ENCODE measurements around the gene ADAMTS4.
A peak's percentile ranks its signal among the peaks of the same experiment; 100 is the strongest.

The ADAMTS4 gene

DNA sequence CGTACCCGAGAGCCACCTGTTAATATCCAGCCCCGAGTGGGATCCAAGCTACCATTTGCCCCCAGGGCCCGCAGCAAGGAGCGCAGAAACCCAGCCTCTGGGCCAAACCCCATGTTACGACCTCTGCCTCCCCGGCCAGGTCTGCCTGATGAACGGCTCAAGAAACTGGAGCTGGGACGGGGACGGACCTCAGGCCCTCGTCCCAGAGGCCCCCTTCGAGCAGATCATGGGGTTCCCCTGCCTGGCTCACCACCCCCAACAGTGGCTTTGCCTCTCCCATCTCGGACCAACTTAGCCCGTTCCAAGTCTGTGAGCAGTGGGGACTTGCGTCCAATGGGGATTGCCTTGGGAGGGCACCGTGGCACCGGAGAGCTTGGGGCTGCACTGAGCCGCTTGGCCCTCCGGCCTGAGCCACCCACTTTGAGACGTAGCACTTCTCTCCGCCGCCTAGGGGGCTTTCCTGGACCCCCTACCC, 38.1 kb downstream of the ADAMTS4 start:
- Histone ChIP-seq H2AFZ (ENCODE audit: low read depth, low read length) (no peak overlapping the region), H3K36me3 (replicated peaks; ENCODE audit: low read depth, low read length) (peaks cover 29% of the 10 kb centered on the region), H3K79me2 (ENCODE audit: low read length) (peaks cover 15% of the 10 kb centered on the region), H4K20me1 (ENCODE audit: insufficient read depth, low read length) (no peaks in the 10 kb centered on the region), H3K4me1 (ENCODE audit: low read length) (peaks cover 21% of the 10 kb centered on the region), H3K9ac (ENCODE audit: low read length) (no peak overlapping the region), H3K9me3 (ENCODE audit: insufficient read depth, low read length) (no peaks in the 10 kb centered on the region), H3K27me3 (ENCODE audit: low read depth, low read length) (no peaks in the 10 kb centered on the region), H3K4me3 (ENCODE audit: low read length) (no peak overlapping the region), H3K27ac (ENCODE audit: low read length) (no peak overlapping the region), H3K4me2 (ENCODE audit: low read length) (peak overlapping the region; percentile 93; the same call in 1 of the 2 replicates)
- no peak for TF ChIP-seq EZH2phosphoT487 (IDR thresholded peaks at IDR 0.05; ENCODE audit: low read depth)
- TF ChIP-seq, protein P1, sequence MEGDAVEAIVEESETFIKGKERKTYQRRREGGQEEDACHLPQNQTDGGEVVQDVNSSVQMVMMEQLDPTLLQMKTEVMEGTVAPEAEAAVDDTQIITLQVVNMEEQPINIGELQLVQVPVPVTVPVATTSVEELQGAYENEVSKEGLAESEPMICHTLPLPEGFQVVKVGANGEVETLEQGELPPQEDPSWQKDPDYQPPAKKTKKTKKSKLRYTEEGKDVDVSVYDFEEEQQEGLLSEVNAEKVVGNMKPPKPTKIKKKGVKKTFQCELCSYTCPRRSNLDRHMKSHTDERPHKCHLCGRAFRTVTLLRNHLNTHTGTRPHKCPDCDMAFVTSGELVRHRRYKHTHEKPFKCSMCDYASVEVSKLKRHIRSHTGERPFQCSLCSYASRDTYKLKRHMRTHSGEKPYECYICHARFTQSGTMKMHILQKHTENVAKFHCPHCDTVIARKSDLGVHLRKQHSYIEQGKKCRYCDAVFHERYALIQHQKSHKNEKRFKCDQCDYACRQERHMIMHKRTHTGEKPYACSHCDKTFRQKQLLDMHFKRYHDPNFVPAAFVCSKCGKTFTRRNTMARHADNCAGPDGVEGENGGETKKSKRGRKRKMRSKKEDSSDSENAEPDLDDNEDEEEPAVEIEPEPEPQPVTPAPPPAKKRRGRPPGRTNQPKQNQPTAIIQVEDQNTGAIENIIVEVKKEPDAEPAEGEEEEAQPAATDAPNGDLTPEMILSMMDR (IDR thresholded peaks at IDR 0.05; ENCODE audit: low read depth, low read length) = no peak

DNA sequence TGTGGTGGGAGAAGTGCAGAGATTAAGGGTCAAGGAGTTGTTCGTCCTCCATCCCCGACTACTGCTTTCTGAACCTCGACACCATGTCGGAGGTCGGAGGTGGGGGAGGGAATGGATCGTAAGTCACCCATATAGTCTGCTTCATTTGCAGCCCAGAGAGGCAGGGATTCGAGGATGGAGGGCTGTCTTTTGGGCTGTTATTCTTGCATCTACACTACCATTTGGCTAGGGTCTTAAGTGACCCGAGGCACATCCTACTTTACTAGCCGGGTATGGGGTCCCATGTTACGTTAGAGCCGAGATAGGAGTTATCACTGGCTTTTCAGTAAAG, 39.0 kb downstream of the ADAMTS4 start:
- Histone ChIP-seq H3K79me2 (ENCODE audit: low read length) (peaks cover 24% of the 10 kb centered on the region), H3K4me2 (ENCODE audit: low read length) (peak overlapping the region; percentile 93), H3K27me3 (ENCODE audit: low read depth, low read length) (no peaks in the 10 kb centered on the region), H2AFZ (ENCODE audit: low read depth, low read length) (peak overlapping the region; percentile 10; the same call in 1 of the 2 replicates), H3K4me3 (ENCODE audit: low read length) (peak overlapping the region; percentile 86), H3K27ac (ENCODE audit: low read length) (peak overlapping the region; percentile 45), H3K4me1 (ENCODE audit: low read length) (peaks cover 16% of the 10 kb centered on the region), H4K20me1 (ENCODE audit: insufficient read depth, low read length) (no peaks in the 10 kb centered on the region), H3K9ac (ENCODE audit: low read length) (peak overlapping the region; percentile 84), H3K36me3 (replicated peaks; ENCODE audit: low read depth, low read length) (peaks cover 27% of the 10 kb centered on the region), H3K9me3 (ENCODE audit: insufficient read depth, low read length) (no peaks in the 10 kb centered on the region)
- TF ChIP-seq EZH2phosphoT487 (IDR thresholded peaks at IDR 0.05; ENCODE audit: low read depth) = no peak
- TF ChIP-seq, protein P1 (IDR thresholded peaks at IDR 0.05; ENCODE audit: low read depth, low read length) = no peak

DNA sequence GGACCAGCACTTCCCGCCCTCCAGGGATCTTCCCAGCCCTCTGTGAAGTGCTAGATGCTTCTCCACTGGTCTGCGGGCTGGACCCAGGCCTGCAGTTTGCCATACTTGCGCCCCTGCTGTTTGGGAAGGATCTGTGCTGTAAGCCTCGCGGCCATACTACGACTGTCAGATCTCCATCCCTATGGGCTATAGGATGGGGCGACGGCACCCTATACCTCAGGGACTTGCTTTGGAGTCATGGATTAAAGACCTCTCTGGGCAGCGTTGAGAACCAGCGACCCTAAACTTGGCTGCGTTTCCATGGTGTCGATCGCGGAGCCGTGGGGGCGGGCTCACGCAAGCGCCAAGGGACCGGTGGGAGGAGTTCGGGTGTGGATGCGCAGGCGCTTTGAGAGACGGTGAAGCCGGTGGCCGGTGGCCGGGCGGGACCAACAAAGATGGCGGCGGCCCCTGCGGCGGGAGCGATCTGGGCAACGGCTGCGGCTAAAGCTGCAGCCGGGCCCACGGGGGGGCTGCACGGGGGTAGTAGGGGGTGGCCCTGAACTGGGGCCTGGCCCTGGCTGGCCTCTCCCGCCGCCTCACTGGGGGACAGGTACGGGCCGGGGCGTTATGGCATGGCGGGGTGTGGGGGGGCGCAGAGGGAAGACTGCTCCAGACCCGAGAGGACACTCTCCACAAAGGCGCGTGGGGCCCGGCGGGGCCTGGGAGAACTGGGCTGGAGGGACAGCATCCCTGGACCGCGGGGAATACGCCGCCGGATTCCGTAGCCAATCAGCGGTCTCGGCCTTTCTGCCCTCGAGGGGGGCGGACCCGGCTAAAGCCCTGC, 39.6 kb downstream of the ADAMTS4 start, which contains the start of gene USP21:
TSS of gene USP21 (plus strand) at position 414 of the 826 bp plus-strand sequence. CDS start 1,141 bp downstream, outside the sequence.
- H3K9me3 ChIP-seq (ENCODE audit: insufficient read depth, low read length) = no peaks in the 10 kb centered on the region
- no peaks in the 10 kb centered on the region for H3K27me3 ChIP-seq (ENCODE audit: low read depth, low read length)
- H3K79me2 ChIP-seq (ENCODE audit: low read length) = peaks cover 29% of the 10 kb centered on the region
- H3K4me2 ChIP-seq (ENCODE audit: low read length) = peak within 1 kb of the TSS; percentile 93
- peak within 1 kb of the TSS; percentile 45 for H3K27ac ChIP-seq (ENCODE audit: low read length)
- peaks cover 23% of the 10 kb centered on the region for H3K36me3 ChIP-seq (replicated peaks; ENCODE audit: low read depth, low read length)
- peak within 1 kb of the TSS; percentile 84 for H3K9ac ChIP-seq (ENCODE audit: low read length)
- H3K4me1 ChIP-seq (ENCODE audit: low read length) = peaks cover 18% of the 10 kb centered on the region
- H2AFZ ChIP-seq (ENCODE audit: low read depth, low read length) = peak within 1 kb of the TSS; percentile 57; the same call in 1 of the 2 replicates
- TF ChIP-seq, protein P1 (IDR thresholded peaks at IDR 0.05; ENCODE audit: low read depth, low read length) = peak; percentile 25; the same call in 1 of the 2 replicates
- TF ChIP-seq EZH2phosphoT487 (IDR thresholded peaks at IDR 0.05; ENCODE audit: low read depth) = no peak
- peak within 1 kb of the TSS; percentile 86 for H3K4me3 ChIP-seq (ENCODE audit: low read length)
- no peaks in the 10 kb centered on the region for H4K20me1 ChIP-seq (ENCODE audit: insufficient read depth, low read length)

DNA sequence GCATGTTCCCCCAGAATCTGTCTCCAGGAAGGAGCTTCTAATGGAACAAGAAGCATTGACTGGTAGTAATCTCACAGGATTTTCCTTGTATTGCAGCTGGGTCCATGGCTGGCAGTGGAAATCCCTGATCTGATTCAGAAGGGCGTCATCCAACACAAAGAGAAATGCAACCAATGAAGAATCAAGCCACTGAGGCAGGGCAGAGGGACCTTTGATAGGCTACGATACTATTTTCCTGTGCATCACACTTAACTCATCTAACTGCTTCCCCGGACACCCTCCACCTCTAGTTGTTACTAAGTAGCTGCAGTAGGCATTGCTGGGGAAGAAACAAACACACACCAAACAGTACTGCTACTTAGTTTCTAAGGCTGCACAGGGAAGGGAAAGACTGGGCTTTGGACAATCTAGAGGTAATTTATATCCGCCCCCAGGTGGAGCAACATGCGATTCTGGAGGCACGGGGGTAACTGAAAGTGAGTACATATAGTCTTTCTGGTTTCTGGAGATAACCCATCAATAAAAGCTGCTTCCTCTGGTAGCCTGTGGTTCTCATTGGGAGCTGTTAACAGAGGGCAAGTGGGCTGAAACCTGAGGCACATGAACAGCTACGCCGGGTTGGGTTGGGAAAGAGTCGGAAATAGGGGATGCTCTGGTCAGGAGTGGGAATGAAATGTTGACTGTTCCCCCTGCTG, 40.4 kb downstream of the ADAMTS4 start:
- no peaks in the 10 kb centered on the region for H4K20me1 ChIP-seq (ENCODE audit: insufficient read depth, low read length)
- no peak overlapping the region for H2AFZ ChIP-seq (ENCODE audit: low read depth, low read length)
- no peaks in the 10 kb centered on the region for H3K9me3 ChIP-seq (ENCODE audit: insufficient read depth, low read length)
- peaks cover 17% of the 10 kb centered on the region for H3K36me3 ChIP-seq (replicated peaks; ENCODE audit: low read depth, low read length)
- H3K4me3 ChIP-seq (ENCODE audit: low read length) = peak overlapping the region; percentile 86
- no peak for TF ChIP-seq EZH2phosphoT487 (IDR thresholded peaks at IDR 0.05; ENCODE audit: low read depth)
- TF ChIP-seq, protein P1 (IDR thresholded peaks at IDR 0.05; ENCODE audit: low read depth, low read length) = no peak
- H3K79me2 ChIP-seq (ENCODE audit: low read length) = peaks cover 31% of the 10 kb centered on the region
- H3K27ac ChIP-seq (ENCODE audit: low read length) = 0 out of 2 replicates have a peak overlapping the region, but pooled peaks have one; percentile 19
- H3K4me2 ChIP-seq (ENCODE audit: low read length) = peak overlapping the region; percentile 89
- no peaks in the 10 kb centered on the region for H3K27me3 ChIP-seq (ENCODE audit: low read depth, low read length)
- peak overlapping the region; percentile 84; the same call in 1 of the 2 replicates for H3K9ac ChIP-seq (ENCODE audit: low read length)
- H3K4me1 ChIP-seq (ENCODE audit: low read length) = peaks cover 18% of the 10 kb centered on the region

Measured in OCI-LY3 (cell line).